GM04503 (cell line): ENCODE data around the gene SYNPO2L.
A peak's percentile ranks its signal among the peaks of the same experiment; 100 is the strongest.
"Not testable (repeated sequence)": the region's sequence is repeated elsewhere in the genome, so short reads cannot be mapped to it uniquely, and the experiment has no call there.

Experiments used
- DNase-seq: peaks from one replicate; pipeline ENCODE4 v3.0.0-alpha.2; 2012; ENCODE audit warnings: low read depth

SYNPO2L gene, protein sequence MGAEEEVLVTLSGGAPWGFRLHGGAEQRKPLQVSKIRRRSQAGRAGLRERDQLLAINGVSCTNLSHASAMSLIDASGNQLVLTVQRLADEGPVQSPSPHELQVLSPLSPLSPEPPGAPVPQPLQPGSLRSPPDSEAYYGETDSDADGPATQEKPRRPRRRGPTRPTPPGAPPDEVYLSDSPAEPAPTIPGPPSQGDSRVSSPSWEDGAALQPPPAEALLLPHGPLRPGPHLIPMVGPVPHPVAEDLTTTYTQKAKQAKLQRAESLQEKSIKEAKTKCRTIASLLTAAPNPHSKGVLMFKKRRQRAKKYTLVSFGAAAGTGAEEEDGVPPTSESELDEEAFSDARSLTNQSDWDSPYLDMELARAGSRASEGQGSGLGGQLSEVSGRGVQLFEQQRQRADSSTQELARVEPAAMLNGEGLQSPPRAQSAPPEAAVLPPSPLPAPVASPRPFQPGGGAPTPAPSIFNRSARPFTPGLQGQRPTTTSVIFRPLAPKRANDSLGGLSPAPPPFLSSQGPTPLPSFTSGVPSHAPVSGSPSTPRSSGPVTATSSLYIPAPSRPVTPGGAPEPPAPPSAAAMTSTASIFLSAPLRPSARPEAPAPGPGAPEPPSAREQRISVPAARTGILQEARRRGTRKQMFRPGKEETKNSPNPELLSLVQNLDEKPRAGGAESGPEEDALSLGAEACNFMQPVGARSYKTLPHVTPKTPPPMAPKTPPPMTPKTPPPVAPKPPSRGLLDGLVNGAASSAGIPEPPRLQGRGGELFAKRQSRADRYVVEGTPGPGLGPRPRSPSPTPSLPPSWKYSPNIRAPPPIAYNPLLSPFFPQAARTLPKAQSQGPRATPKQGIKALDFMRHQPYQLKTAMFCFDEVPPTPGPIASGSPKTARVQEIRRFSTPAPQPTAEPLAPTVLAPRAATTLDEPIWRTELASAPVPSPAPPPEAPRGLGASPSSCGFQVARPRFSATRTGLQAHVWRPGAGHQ

GRCh38 chr10:73655990-73656298 lies at the start of gene SYNPO2L:
Gene SYNPO2L (minus strand): TSS chr10:73656029. CDS start chr10:73655922, 107 bp downstream.
- DNase-seq, result no peak

- not testable (repeated sequence) for DNase-seq
These were observed 48.1 kb upstream of the SYNPO2L start for GRCh38 chr10:73703924-73704323.

DNA sequence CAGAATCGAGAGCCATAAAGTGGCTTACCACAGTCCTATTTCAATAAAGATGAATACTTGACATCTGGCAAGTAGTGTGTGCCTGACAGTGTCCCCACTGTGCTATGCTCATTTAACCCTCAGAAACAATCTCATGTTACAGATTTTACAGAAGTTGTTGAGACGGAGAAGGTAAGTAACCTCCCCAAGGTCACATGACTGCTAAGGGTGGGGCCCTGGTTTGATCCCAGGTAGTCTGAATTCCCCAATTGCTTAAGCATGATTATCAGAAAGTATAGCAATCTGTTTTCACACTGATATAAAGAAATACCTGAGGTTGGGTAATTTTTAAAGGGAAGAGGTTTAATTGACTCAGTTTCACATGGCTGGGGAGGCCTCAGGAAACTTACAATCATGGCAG lies 43.0 kb upstream of the SYNPO2L start:
- not testable (repeated sequence) for DNase-seq

DNA sequence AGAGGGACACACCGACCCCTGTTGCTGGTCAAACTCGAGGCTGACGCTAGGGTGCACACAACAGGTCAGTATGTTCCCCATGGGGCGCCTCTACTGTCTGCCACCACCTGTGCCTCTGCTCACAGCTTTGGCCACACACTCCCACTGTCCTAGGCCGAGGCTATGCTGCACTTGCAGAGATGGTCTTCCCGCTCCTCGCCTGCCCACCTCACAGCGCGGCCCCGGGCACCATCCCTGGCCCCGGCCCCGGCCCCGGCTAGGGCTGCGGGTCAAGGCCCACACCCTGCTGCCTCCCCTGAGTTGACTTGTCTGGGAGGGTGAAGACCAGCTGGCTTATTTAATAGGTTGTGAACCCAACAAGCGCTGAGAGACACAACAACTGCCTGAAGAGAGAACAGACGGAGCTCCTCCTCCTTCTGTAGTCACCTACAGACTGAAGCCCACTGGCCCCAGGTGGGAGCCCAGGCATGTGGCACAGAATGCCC lies 41.9 kb upstream of the SYNPO2L start, which contains the start of gene AGAP5:
Gene AGAP5, minus strand, starts transcription at position 435 of the 485 bp plus-strand sequence. Its CDS starts 354 bp downstream, at position 81.
- not testable (repeated sequence) for DNase-seq

GRCh38 chr10:73695302-73695701 lies 39.5 kb upstream of the SYNPO2L start:
- peak; percentile 0 for DNase-seq

- DNase-seq, result not testable (repeated sequence)
These were observed 34.9 kb upstream of the SYNPO2L start for GRCh38 chr10:73690755-73691154.

DNA sequence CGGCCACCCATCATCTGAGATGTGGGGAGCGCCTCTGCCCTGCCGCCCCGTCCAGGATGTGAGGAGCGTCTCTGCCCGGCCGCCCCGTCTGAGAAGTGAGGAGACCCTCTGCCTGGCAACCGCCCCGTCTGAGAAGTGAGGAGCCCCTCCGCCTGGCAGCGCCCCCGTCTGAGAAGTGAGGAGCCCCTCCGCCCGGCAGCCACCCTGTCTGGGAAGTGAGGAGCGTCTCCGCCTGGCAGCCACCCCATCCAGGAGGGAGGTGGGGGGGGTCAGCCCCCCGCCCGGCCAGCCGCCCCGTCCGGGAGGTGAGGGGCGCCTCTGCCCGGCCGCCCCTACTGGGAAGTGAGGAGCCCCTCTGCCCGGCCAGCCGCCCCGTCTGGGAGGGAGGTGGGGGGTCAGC lies 33.8 kb upstream of the SYNPO2L start:
- DNase-seq, result not testable (repeated sequence)

GRCh38 chr10:73687641-73688040 lies 31.8 kb upstream of the SYNPO2L start:
- DNase-seq, result not testable (repeated sequence)

GRCh38 chr10:73674546-73674945 lies 18.7 kb upstream of the SYNPO2L start:
- DNase-seq, result not testable (repeated sequence)

DNA sequence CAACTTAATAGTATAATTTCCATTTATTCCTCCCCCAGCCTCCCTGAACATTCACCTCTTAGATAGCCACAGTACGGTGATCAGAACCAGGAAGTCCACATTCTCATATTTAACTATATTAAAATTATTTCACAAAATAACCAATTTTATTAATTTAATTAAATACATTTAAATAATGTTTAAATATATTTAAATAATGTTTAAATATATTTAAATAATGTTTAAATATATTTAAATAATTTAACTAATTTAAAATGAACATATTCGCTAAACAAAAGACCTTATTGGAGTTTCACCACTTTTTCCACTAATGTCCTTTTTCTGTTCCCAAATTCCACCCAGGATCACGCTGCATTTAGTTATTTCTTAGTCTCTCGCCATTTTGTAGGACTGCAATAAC lies 12.5 kb upstream of the SYNPO2L start:
- not testable (repeated sequence) for DNase-seq

DNA sequence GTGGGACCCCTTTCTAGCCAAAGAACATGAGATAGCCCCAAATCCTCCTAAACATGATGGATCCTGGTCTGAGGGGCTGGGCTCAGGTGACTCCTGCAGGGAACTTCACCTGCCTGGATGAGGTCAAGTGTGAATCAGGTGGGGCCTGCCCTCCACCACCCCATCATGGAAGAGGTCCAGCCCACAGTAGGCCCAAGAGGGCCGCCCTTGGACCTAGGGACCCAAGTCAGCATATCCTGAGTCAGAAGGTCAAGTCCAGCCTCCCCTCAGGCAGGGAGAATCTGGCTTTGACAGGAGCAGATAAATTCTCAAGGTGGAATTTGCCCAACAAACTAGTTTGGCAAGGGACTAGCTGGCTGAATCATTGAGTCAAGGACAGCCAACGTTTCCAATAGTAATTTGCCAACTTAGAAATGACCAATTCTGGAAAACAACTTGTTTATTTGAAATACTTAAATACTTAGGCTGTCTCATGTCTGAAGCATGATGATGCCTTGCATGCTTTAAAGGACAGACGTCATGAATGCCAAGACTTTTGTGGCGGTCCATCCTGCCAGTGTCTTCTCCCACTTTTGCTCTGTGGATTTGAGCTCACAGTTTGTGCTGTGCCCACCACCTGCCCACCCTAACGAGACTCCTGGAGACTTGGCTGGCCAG lies 10.5 kb upstream of the SYNPO2L start:
- peak; percentile 70 for DNase-seq

GRCh38 chr10:73665581-73665980 lies 9.8 kb upstream of the SYNPO2L start:
- DNase-seq, result not testable (repeated sequence)

DNA sequence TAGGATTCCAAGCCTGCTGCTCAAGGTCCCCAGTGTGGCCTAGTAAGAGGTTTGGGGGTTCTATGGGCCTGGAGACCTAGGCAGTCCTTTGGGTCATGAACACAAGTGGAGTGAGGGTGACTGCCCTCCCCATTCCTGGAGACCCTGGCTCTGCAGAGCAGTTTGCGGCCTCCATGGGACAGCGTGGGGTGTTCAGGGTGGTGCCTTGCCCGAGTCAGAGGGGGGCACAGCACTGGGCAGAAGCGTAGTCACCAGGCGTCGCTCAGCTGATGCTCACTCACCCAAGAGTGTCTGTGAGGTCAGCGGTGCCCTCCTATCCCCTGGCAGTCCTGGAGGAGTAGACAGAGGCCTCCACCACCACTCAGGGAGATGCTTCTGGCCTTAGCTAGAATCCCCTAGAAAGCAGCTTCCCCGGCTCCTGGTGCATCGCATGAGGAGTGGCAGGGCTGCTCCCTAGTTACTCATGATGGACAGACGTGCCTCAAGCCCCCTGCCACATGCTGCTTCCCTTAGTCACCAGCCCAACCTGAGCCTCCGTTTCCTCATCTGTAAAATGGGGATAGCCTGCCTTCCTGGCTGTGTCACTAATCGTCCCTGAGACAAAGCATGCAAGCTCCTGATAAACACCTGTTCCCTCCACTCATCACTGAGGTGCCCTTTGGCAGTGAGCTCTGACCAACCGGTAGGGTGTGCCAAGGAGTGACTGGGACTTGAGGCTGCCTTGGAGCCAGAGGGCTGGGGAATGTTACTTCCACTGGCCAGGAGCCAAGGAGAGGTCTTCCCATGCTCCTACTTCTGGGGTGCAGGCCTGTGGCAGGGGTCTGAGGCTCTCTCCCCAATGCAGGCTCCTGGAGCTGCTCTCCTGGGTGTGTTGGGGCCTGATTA lies 8.6 kb upstream of the SYNPO2L start:
- not testable (repeated sequence) for DNase-seq

GRCh38 chr10:73663621-73664020 lies 7.8 kb upstream of the SYNPO2L start:
- DNase-seq, result not testable (repeated sequence)

GRCh38 chr10:73662705-73663104 lies 6.9 kb upstream of the SYNPO2L start:
- DNase-seq, result not testable (repeated sequence)

GRCh38 chr10:73655257-73655989 lies 406 bp downstream of the SYNPO2L start:
- DNase-seq, result no peak

DNA sequence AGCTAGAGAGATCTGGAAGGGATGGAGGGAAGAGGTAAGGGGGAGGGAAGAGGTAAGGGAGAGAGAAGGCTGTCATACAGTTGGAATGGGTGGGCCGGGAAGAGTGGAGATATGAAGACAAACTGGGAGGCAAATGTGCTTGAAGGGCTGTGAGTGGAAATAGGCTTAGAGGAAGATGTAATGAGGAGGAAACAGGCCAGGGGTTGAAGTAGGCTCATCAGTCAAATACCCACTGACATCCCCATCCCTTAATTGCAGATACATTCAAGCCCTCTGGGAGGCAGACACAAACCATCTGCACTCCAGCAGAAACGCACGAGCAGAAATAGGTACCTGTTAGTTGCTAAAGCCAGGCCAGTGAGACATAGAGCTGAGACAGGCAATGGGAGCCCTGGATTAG lies 2.1 kb downstream of the SYNPO2L start:
- no peak for DNase-seq

- no peak for DNase-seq
These were observed 2.6 kb downstream of the SYNPO2L start for GRCh38 chr10:73653195-73653594.

DNA sequence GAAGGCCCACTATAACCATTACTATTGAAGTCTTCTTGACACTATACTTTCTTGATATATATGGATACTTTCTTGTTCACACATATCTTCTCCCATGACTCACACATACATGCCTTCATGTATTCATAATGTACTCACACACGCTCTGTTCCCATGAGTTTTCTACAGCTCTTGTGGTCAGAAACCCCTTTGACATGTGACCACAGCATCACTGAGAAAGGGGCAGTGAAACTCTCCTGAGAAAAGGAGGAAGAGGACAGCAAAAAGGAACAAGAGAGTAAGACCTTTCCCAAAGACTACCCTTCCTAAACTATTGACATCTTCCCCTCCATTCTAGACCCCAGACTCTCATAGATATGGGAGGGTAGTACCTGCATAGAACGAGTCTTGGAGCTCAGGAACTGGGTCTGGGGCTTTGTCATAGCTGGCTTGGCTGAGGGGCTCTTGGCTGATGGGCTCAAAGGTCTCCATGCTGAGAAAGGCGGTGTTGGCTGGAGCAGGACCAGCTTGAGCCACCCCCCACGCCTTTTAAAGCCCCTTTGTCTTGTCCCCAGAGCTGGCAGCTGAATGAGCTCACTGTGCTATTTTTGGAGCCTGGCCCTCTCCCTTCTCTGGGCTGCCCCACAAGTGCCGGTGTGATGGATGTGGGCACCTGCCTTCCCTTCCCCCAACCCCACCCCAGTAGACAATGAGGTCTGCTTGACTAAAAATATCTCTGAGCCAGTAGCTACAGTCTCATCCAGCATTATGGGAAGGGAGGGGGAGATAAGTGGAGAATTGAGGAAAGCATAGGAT lies 5.1 kb downstream of the SYNPO2L start:
- peak; percentile 23 for DNase-seq
